ENCODE data around the gene RNF183.

DNA sequence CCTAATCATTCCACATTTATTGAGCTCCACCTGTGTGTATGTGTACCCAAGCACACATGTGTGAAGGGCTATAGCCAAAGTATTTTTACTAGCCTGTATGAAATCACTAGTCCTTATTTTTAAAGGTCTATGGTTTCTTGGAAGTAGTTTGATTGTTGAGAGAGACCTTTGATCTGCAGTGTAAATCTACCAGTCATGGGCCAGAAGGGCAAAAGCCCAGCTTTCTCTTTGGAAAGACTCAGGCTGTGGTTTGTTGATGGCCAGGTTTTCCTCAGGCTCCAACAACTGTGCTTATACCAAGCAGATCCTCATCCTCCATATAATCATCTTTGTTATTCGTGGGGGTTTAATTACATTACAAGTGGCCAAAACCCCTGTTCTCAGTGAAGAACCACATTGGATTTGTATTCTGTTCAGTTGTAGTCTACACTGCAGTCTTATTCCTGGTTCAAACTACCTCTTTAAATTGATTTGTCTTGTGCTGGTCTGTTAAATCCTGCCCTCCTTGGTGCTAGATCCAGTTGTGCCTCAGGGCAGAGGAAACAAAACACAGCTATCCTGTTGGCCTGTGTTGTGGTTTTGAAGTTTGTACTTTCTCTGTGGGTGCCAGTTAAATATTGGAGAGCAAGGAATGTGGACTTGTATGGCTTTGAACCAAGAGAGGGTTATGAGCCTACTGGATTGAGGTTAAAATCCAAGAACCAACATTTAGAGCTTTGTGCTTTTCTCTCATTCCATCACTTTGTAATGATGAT is 41.1 kb downstream of the RNF183 start:
- TF ChIP-seq CTCF (IDR thresholded peaks at IDR 0.05) (no peak), POLR2A (IDR thresholded peaks at IDR 0.05) (no peak)
